CD4-positive, alpha-beta T cell treated with Interleukin-2 at 100 ng/mL for 4 hours (primary cell): ENCODE data around the gene KLF16.
"Not testable (repeated sequence)": the region's sequence is repeated elsewhere in the genome, so short reads cannot be mapped to it uniquely, and the experiment has no call there.

Experiments used
- DNase-seq: peaks from one replicate; pipeline ENCODE4 v3.0.0-alpha.2; 2020; ENCODE audit warnings: low spot score

Gene KLF16

DNA sequence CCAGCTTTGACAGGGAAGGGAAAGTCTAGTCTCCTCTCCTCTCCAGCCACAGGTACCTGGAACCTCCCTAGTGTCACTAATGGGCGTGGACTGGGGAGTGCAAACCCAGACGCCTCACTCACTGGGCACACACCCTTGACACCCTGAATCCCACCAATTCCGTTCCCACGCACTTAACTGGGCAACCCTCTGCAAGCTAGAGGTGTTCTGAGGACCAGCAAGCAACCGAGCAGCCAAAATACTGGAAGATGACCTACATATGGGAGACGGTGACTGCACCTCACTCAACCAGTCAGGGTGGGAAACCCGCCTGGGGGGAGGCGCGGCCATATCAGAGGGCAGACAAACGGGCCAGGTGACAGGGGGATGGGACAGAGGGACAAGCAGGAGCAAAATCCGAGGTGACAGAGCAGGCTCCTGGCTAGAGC is 20.9 kb upstream of the KLF16 start:
- peak; percentile 47 for DNase-seq

DNA sequence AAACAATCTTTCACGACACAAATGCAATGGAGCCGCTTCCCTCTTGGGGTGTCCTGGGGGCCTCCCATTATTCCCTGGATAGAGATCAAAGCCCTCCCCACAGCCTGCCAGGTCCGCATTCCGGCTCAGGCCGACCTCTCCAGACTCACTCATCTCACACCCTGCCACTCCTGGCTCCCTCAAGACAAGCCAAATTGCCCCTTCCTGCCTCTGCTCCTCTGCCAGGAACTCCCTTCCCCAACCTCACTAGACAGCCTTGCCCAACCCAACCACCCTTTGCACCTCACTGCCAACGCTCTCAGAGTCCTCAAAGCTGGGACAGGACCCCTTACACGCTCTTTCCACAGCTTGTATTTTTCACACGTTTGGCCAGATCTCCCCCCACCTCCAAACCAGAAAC is 20.4 kb upstream of the KLF16 start:
- no peak for DNase-seq

DNA sequence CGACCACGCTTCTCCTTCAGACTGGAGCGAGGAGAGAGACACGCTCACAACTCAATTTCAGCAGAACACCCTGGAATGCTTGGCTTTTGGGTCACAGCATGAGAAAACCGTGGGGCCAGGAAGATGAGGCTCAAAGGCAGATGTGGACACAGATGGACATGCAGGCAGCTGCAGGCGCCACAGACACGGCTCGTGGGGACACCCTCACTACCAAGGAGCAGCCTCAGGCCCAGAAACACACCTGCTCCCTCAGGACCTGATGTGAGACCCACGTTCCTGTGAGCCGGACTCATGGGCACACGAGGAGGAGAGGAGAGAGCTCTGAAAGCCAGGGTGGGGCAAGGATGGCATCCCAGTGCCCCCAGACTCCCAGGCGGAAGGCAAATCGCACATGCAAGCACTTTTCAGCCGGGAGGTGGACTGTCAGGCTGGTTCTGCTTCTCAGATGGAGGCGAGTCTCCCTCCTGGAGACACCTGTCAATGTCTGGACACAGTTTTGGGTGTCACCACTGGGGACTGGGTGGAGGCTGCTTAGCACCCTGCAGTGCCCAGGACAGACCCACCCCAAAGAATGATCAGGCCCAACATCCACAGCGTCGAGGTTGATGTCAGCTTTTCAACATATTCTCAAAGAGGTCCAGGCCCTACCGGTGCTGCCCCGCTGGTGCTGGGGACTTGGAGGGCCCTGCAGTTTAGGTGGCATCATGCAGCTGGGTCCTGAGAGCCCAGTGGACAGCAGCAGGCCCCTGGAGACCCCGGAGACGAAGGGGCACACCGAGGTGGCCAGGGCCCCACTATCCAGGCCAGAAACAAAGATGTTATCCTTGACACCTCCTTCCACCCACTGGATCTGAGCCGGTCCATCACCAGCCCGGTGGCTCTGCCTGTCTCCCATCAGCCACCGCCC is 19.7 kb upstream of the KLF16 start:
- no peak for DNase-seq

DNA sequence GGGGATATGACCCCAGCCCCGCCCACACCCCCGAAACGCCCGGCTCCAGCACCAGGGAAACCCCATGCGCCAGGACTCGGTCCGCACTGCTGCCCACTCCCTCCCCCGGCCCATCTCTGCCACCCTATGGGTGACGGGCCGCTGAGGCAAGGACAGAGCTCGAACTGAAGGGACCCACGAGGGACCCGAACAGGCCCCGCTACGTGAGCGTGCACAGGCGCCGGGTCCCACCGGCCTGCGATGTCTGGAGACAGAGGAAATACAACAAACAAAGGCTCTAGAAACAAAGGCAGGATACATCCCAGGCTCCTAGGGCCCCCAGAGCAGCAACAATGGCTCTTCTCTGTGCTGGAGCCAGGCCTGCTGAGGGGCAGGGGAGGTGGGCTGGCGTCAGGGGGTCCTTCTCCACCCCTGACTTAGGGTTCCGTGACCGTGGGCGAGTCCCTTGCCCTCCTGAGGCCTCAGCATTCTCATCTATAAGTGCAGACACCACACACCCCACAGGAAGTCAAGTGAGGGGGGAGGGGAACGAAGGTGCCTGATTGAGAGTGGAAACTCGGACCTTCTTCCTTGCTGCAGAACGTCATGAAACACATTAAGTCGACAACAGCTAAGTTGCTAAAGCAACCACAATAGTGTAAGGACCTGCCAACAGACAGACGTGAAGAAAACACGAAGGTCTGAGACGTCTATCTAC is 18.9 kb upstream of the KLF16 start:
- DNase-seq = peak; percentile 86

DNA sequence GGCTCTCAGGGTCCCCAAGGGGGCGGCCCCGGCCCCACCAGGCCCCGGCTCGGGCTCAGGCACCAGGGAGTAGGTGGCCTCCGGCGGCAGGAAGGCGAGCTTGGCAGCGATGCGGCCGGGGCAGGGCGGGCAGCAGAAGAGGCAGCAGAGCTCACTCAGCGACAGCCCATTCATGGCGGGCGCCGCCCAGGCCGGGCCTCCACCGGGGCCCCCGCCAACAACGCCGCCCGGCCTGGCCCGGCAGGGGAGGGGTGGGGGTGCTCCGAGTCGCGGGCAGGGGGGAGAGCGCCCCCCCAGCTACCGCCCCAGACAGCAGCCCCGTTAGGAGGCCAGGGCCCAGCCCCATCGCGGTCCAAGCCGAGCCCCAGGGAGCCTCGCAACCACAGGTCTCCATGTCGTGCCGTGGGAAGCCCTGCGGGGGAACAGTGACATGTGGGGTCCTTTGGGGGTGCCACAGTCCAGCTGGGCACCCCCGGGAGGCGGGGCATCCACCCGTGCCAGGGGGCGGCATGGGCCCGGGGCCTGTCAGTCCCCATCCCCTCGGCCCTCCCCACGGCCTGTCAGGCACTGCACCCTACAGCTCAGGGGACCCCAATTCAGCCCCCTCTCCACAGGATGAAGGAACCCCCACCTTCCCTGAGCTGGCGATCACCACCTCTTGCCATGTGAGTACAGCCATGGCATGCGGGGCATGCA is 18.2 kb upstream of the KLF16 start:
- not testable (repeated sequence) for DNase-seq

DNA sequence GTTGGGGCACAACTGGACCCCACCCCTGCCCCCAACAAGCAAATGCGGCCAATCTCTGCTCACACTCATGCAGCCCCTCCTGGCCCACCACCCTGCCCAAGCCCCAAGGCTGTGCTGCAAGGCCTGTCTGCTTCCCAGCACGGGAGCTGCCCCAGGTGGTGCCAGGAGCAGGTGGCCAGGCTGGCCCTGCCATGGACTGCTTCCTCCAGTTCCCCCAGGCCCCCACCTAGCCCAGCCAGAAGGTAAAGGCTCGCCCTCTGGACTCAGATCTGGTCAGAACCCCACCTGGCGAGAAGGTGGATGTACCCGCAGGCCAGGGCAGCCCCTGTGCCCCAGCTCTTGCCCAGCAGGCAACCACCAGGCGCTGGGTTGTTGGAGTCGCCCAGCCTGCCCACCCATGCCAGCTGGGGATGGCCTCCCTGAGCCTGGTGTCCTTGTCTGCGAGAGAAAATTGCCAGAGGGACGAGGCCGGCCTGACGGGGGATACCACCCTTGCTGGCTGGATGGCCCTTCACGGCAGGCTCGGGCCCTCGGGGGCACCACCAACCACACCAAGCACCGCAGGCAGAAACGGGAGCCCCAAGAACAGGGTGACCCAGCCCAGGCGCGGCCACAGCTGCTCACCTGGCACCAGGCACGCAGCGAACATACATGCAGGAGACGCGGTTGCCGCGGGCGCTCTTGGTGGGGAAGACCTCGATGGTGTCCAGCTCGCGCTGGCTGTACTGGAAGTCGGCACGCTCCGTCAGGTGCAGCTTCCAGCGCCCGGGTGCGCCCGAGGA is 17.4 kb upstream of the KLF16 start:
- DNase-seq = no peak

DNA sequence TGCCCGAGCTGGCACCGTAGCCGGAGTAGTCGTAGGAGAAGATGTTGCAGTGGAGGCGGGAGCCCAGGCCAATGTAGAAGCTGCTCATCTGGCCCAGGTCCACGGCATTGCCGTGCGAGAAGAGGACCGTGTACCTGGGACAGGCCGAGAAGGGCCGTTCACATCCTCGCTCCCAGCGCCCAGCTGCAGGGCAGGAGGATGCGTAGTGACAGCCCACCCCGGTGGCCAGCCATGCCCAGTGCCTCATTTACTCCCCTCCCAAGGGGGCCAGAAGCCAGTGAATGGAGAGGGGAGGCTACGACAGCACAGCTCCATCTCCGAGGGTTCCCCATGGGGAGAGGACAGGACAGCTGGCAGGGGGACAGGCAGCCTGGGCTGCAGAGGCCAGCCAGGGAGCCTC is 16.6 kb upstream of the KLF16 start:
- not testable (repeated sequence) for DNase-seq

DNA sequence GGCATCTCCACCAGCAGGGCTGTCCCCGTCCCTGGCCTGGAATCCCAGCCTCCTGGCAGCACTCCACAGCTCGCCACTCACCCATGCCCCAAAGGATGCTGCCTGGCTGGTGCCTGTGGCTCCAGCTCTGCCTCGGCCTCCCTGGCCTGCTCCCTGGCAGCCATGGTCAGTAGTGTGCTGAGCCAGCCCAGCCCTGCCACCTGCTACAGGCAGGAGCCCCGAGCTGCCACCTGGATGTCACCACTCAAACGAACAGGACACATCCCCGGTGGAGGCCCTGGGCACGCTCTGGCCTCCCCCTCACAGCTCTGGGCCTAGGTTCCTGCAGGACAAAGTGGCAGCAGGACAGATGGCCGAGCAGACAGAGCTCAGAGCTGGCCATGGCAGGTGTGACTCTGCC is 15.2 kb upstream of the KLF16 start:
- DNase-seq = not testable (repeated sequence)

DNA sequence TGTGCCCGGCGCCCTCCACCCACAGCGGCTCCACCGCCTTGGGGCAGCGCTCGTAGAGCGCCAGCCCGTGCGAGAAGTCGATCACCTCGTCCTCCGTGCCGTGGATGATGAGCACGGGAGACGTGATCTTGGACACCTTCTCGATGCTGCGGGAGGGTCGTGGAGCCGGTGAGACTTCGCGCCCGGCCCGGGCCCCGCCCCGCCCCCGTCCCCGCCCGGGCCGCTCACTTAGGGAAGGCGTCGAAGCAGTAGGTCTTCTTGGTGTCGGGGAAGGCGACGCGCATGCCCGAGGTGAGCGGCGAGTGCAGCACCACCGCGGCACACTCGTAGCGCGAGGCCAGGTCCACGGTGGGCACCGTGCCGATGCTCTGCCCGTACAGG is 13.9 kb upstream of the KLF16 start:
- DNase-seq = not testable (repeated sequence)

DNA sequence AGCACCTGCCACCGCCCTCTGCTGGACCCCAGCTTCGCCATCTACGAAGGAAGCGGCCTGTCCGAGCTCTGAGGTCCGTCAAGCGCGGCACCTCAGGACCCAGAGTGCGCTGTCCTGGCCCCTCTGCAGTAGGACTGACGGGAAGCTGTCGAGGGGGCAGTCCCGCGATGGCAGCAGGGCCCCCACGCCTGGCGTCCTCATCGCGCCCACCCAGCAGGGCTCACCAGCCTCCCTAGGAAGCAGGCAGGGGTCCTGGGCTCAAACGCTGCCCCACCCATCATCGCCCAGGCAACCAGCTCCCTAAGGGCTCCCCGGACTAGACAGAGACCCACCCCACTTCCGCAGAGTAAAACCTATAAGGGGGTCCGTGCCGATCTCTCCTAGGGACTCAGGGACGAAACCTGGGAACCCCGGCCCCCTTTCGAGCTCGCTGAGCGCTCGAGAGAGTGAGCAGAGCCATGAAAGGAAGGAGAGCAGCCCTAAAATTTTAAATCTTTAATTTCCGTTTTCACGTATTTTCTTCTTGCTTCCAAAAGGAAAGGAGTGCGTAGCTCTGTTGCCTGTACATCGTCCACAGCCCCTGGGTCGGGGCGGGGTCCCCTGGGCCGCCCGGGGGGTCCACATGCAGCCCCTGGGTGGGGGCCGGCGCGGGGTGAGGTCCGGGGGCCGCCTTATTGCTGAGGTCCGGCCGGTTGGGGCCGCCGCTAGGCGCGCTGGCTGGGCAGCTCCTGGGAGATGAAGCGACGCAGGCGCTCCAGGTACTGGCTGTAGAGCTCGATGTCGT is 13.3 kb upstream of the KLF16 start:
- DNase-seq = not testable (repeated sequence)

DNA sequence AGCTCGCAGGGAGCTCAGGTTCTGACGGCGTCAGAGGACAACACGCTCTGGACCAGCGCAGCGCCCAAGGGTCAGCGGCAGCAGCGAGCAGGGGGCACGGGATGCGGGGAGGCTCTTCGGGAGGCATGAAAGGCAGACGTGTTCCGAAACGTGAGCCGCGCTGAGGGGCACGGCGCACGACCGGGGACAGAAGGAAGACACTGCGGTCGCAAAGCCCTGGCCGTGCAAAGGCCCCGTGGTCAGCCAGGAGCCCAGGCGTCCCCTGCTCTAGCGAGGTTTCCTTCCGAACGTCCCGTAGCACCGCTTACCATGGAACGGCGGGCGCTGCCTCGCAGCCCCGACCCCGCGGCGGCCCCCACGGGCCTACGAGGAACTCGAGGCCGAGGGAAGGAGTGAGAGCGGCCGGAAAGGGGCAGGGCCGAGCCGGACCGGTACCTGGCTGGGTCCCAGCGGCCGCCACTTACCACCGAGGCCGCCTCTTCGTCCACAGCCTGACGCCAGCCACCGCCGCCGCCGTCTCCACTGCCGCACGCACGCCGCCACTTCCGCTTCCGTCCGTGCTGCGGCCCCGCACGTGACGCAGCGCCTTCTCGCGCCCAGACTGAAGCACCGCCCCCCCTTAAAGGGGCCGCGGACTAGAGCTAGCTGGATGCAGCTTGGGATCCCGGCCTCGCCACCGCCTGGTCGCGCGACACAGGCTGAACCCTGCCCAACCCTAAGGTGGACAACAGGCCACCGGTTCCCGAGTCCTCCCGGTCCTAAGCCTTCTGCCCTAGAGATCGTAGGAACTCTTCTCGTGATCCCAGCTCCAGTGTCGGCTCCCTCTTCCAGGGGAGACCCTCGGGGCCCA is 12.5 kb upstream of the KLF16 start:
- peak; percentile 82 for DNase-seq

DNA sequence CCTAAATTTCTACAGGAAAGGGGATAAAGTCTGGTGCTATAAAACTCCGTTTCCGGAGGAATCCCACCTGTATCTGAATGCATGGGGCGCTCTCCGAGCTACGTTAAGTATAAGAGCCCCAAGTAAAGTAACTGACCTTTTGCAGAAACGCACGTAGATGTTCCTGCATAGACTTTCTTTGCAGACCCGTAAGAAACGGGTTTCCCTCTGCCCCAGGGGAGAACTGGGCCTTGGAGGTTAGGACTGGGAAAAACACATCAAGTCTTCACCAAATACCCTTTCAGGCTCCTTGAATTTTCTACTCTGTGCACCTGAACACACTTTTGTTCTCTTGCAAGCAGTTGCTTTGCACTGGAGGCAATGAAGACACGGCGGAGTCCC is 11.9 kb upstream of the KLF16 start:
- not testable (repeated sequence) for DNase-seq

DNA sequence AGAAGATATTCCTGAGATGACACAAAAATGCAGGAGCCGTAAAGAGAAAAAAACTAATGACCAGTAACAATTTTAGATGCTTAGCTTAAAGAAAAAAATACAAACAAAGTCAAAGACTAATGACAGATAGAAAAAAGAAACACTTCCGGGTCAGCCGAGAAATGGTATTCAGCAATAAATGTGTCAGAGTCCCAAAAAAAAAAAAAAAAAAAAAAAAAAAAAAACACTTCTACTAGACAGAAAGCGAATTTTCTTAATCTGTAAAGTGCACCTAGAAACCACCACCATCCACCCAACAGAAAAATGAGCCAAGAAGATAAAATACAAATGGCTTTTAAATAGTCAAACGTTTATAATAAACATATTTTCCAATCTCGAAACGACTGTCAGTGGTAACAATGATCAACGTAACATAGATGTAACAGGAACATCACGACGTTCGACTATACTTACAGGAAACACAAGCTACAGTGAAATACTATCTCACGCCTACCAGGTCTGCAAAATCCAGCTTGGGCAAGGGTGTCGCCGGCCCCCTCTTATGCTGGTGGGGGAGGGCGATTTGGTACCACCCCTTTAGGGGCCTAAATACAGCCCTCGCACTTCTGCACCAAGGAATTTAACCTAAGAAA is 11.3 kb upstream of the KLF16 start:
- peak; percentile 51 for DNase-seq

DNA sequence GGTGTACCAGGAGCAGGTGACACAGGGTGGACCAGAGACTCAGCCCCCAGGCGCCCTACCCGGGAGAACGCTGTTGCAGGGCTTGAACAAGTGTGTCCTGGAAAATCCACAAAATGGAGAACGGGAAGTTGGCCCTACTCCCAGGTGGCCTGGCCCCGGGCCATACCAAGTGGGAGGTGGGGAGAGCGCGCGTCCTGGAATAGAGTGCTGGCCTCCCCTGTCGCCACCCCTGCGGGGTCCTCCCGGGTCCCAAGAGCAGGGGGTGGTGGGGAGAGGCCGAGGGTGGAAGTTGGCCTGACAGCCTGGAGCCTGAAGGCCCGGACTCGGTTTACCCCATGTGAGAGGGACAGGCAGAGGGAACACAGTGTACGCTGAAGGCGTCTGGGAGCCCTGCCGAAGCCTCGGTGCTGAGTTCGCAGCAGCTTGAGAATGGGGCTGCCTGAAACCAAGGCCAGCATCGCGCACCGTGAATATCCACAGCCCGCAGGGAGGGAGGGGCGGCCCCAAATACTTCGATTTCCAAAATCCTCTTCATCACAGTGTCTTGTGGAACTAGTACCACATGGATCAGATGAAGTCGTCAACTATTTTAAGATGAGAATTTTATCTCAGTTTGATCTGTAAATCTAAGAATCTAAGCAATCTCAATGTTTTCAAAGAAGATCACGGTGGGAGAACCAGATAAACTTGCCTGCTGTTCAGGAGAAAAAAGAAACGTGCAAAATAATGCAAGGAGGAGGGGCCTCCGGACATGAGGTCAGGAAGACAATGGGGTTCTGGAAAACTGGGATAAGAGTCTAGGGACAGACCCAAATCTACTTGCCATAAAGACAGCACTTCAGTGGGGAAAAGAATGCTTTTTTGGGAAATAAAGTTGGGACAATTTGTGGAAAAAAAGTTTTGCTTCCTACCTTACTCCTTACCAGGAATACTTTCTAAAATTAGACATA is 10.4 kb upstream of the KLF16 start:
- no peak for DNase-seq

DNA sequence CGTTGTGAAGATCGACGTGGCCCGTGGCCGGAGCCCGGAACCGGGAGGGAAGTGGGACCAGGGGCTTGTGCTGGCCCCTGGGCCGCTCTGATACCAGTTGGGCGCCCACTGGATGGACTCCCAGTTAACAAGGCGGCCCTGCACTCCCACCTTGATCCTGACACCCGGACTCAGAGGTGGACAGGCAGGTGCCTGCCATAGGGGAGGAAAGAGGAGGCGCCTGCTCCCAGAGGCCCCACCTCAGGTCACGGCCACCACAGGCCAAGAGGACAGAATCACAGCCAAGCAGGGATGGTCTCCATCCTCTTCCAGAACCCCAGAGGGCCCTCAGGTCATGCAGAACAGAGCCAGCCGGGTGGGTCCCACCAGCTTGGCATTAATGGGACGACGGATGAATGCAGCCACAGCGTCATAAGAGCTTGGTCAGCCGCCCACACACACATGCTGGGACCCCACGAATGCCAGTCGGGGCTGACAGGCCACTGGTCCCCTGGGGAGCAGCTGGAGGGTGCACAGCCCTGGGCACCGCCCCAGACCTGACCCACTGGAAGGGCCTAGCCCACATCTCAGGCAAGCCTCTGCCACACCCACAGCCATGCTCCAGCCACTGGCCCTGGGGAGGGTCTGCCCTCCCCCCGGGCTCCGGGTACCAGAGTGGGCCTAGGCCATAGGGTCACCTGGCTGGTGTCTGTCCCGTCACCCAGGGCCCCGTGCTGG is 9.6 kb upstream of the KLF16 start:
- no peak for DNase-seq

DNA sequence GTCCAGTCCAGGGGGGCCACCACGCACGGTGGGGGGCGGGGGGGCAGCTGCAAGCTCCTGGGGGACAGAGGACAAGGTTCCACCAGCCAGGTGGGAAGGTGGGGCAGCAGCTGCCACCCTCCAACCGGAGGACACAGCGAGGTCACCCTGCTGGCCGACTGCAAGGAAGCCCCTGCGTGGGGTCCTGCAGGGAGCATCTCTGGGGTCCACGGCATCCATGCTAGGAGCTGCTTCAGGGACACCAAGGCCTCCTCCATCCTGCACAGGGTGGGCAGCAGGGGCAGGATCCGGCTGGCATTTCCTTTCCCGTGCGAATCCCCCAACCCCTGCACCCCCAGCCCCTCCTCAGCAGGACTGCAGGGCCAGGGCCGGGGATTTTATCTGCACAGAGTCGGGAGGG is 8.3 kb upstream of the KLF16 start:
- no peak for DNase-seq

DNA sequence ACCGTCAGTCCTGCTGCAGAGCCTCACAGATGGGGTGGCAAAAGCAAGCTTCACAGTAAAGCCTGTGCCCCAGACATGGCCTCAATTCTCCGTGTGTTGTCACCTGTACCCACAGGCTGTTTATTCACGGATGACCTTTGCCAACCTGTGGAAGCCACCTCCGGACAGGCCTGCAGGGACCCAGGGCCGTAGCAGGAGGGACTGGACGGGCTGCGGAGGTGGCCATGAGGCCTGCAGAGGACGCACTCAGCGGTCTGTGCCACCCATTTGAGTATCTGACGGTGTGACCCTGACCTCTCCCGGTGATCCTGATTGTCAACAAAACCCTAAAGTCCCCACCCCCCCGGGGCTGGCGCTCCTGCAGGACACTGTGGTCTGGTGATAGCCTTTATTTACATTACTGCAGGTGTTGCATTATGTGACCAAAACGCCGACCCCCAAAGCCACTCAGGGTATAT is 7.8 kb upstream of the KLF16 start:
- DNase-seq = no peak

DNA sequence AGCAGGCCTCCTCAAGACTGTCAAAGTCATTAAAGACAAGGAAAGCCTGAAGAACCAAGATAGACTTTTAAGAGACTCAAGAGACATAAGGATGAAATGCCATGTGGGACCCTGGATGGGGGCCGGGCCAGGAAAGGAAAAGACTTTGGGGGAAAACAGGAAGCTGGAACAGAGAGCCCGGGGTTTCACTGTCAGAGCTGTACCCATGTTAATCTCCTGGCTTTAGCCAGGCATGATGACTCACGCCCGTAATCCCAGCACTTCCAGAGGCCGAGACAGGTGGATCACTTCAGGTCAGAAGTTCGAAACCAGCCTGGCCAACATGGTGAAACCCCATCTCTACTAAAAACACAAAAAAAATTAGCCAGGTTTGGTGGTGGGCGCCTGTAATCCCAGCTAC is 5.6 kb upstream of the KLF16 start:
- DNase-seq = no peak
